Activated CD8-positive, alpha-beta memory T cell treated with anti-CD3 and anti-CD28 coated beads for 36 hours (primary cell): ENCODE data around the gene PNKD. TPM values are rescaled to one million over a fixed set of nuclear protein-coding genes. Genes with fewer than 3 reads are reported as not detected.
"Not testable (repeated sequence)": the region's sequence is repeated elsewhere in the genome, so short reads cannot be mapped to it uniquely, and the experiment has no call there.

Source experiments
- CTCF ChIA-PET: fragments of 350-600 bp; sonication (Branson Sonifier 250); formaldehyde crosslinking; loops from one replicate; lab custom pipeline; 2021; ENCODE audit warnings: antibody characterized with exemption; lab: Charles Lee
- POLR2A ChIA-PET: fragments of 350-600 bp; sonication (Branson Sonifier 250); formaldehyde crosslinking; loops from one replicate; lab custom pipeline; 2021; ENCODE audit warnings: antibody characterized with exemption; lab: Charles Lee
- total RNA-seq, 2 experiments: library from RNA; stranded (reverse); gene quantifications; one replicate each; pipeline ENCODE4 v1.2.3, GENCODE V29; 2021

Gene PNKD
- total RNA-seq, 2 experiments from 2014 or later: 22.7 to 24.1 TPM

- CTCF ChIA-PET: interaction anchor here (0.6 to 1.7 kb wide), 2 partner anchors 21 to 60 kb away, joined by 3 to 5 read pairs; partner anchors contain the start of gene CATIP
- POLR2A ChIA-PET: interaction anchor here (0.6 kb wide), 1 partner anchor 70 kb away, joined by 10 read pairs; no protein-coding TSS in a partner anchor
Observed at GRCh38 chr2:218296200-218296599, 25.9 kb downstream of the PNKD start.

- CTCF ChIA-PET: no interaction called here
- POLR2A ChIA-PET: no interaction called here
Observed at GRCh38 chr2:218296847-218297246, 26.5 kb downstream of the PNKD start.

- POLR2A ChIA-PET: interaction anchor here (0.5 to 0.6 kb wide), 2 partner anchors 11 to 928 kb away, joined by 3 read pairs; no protein-coding TSS in a partner anchor
- CTCF ChIA-PET: interaction anchor here (1.1 to 1.9 kb wide), 4 partner anchors 13 to 58 kb away, joined by 3 to 4 read pairs (median 4); partner anchors contain the start of gene CATIP
Observed at GRCh38 chr2:218298314-218298875, 28.1 kb downstream of the PNKD start.

GRCh38 chr2:218300141-218300540 lies 29.8 kb downstream of the PNKD start:
- CTCF ChIA-PET: no interaction called here
- POLR2A ChIA-PET: interaction anchor here (0.7 kb wide), 1 partner anchor 38 kb away, joined by 4 read pairs; no protein-coding TSS in a partner anchor

GRCh38 chr2:218301176-218301819 lies 31.0 kb downstream of the PNKD start:
- CTCF ChIA-PET: interaction anchor here (0.7 to 2.1 kb wide), 14 partner anchors 11 to 165 kb away, joined by 3 to 11 read pairs (median 4); partner anchors contain the start of gene CATIP
- POLR2A ChIA-PET: no interaction called here

GRCh38 chr2:218305383-218305782 lies 35.1 kb downstream of the PNKD start:
- CTCF ChIA-PET: interaction anchor here (1.4 kb wide), 1 partner anchor 51 kb away, joined by 3 read pairs; the partner anchor contains the start of gene CATIP

GRCh38 chr2:218306184-218306920 lies 36.0 kb downstream of the PNKD start:
- POLR2A ChIA-PET: no interaction called here
- CTCF ChIA-PET: interaction anchor here (1.4 kb wide), 1 partner anchor 50 kb away, joined by 3 read pairs; the partner anchor contains the start of gene CATIP

More at GRCh38 chr2:218305383-218305782, 35.1 kb downstream of the PNKD start:
- POLR2A ChIA-PET: no interaction called here

- CTCF ChIA-PET: no interaction called here
- POLR2A ChIA-PET: no interaction called here
Observed at GRCh38 chr2:218307415-218308090, 37.2 kb downstream of the PNKD start.

- POLR2A ChIA-PET: no interaction called here
- CTCF ChIA-PET: no interaction called here
Observed at GRCh38 chr2:218310853-218311540, 40.7 kb downstream of the PNKD start.

- POLR2A ChIA-PET, CTCF ChIA-PET: not testable (repeated sequence)
Observed at GRCh38 chr2:218311541-218312266, 41.4 kb downstream of the PNKD start.

- ChIA-PET CTCF (interaction anchor here (0.7 kb wide), 1 partner anchor 19 kb away, joined by 3 read pairs; no protein-coding TSS in a partner anchor), POLR2A (no interaction called here)
Observed at GRCh38 chr2:218312267-218312756, 42.0 kb downstream of the PNKD start.

GRCh38 chr2:218313356-218313755 lies 43.0 kb downstream of the PNKD start:
- CTCF ChIA-PET: no interaction called here
- POLR2A ChIA-PET: no interaction called here

GRCh38 chr2:218314764-218315163 lies 44.4 kb downstream of the PNKD start:
- POLR2A ChIA-PET: not testable (repeated sequence)
- CTCF ChIA-PET: interaction anchor here (2.1 kb wide), 1 partner anchor 13 kb away, joined by 4 read pairs; no protein-coding TSS in a partner anchor

GRCh38 chr2:218315397-218315796 lies 45.1 kb downstream of the PNKD start:
- ChIA-PET CTCF (interaction anchor here (2.1 kb wide), 1 partner anchor 13 kb away, joined by 4 read pairs; no protein-coding TSS in a partner anchor), POLR2A (no interaction called here)

- ChIA-PET CTCF (interaction anchor here (0.8 kb wide), 1 partner anchor 45 kb away, joined by 3 read pairs; no protein-coding TSS in a partner anchor), POLR2A (no interaction called here)
Observed at GRCh38 chr2:218317303-218317630, 46.9 kb downstream of the PNKD start.

GRCh38 chr2:218317835-218318234 lies 47.5 kb downstream of the PNKD start:
- CTCF ChIA-PET: no interaction called here
- POLR2A ChIA-PET: no interaction called here

GRCh38 chr2:218318241-218318640 lies 47.9 kb downstream of the PNKD start:
- CTCF ChIA-PET: no interaction called here
- POLR2A ChIA-PET: no interaction called here
